Loucy (cell line): ENCODE measurements around the gene NIPBL.

ENCODE experiments used
- H2AFZ ChIP-seq: fragments of 200-600 bp; sonication (generic); 2 replicates; pipeline ENCODE4 v1.6.0; 2016; ENCODE audit warnings: antibody characterized with exemption, mild to moderate bottlenecking, low read length, moderate library complexity
- H3F3A ChIP-seq: fragments of 200-600 bp; 2 replicates; pipeline ENCODE4 v1.6.0; 2016; ENCODE audit warnings: antibody characterized with exemption, low read depth, mild to moderate bottlenecking
- H3K27me3 ChIP-seq: fragments of 200-600 bp; sonication (generic); 2 replicates; pipeline ENCODE4 v1.6.1; 2014; ENCODE audit warnings: low read length, mild to moderate bottlenecking; ENCODE audit not compliant: insufficient read depth, poor library complexity, severe bottlenecking
- H3K36me3 ChIP-seq: fragments of 200-600 bp; sonication (generic); 2 replicates; pipeline ENCODE4 v1.6.1; 2016; ENCODE audit warnings: low read length; ENCODE audit not compliant: insufficient read depth
- H3K4me1 ChIP-seq: fragments of 200-600 bp; sonication (generic); 2 replicates; pipeline ENCODE4 v1.5.1; 2014; ENCODE audit warnings: low read length, mild to moderate bottlenecking; ENCODE audit not compliant: insufficient read depth, poor library complexity, severe bottlenecking
- H3K4me2 ChIP-seq: fragments of 200-600 bp; sonication (generic); 2 replicates; pipeline ENCODE4 v1.6.0; 2014; ENCODE audit warnings: antibody characterized with exemption, low read length, low read depth, mild to moderate bottlenecking; ENCODE audit not compliant: poor library complexity, severe bottlenecking
- H3K4me3 ChIP-seq: fragments of 200-600 bp; sonication (generic); 2 replicates; pipeline ENCODE4 v1.5.1; 2014; ENCODE audit warnings: low read length, mild to moderate bottlenecking, mixed read lengths; ENCODE audit not compliant: poor library complexity, severe bottlenecking
- H3K79me2 ChIP-seq: fragments of 200-600 bp; sonication (generic); 2 replicates; pipeline ENCODE4 v1.6.1; 2014; ENCODE audit warnings: low read length; ENCODE audit not compliant: insufficient read depth
- H3K9ac ChIP-seq: fragments of 200-600 bp; sonication (generic); 2 replicates; pipeline ENCODE4 v1.6.0; 2014; ENCODE audit warnings: mild to moderate bottlenecking, low read depth, low read length, moderate library complexity; ENCODE audit not compliant: poor library complexity, severe bottlenecking
- H3K9me2 ChIP-seq: fragments of 200-600 bp; sonication (generic); replicated peaks from 2 replicates; pipeline ENCODE4 v1.6.1; 2016; ENCODE audit warnings: low read depth, low read length, mixed read lengths
- H3K9me3 ChIP-seq: fragments of 200-600 bp; sonication (generic); 2 replicates; pipeline ENCODE4 v1.6.1; 2014; ENCODE audit warnings: mild to moderate bottlenecking, antibody characterized with exemption, low read length, low read depth; ENCODE audit not compliant: insufficient read depth
- H4K20me1 ChIP-seq: fragments of 200-600 bp; sonication (generic); 2 replicates; pipeline ENCODE4 v1.6.0; 2014; ENCODE audit warnings: antibody characterized with exemption, low read length, mild to moderate bottlenecking; ENCODE audit not compliant: insufficient read depth, poor library complexity, severe bottlenecking
- CTCF ChIP-seq: fragments of 200-600 bp; sonication (generic); conservative IDR thresholded peaks from 2 replicates; pipeline ENCODE4 v1.5.1; 2014; ENCODE audit warnings: mild to moderate bottlenecking, antibody characterized with exemption, low read length
- EZH2phosphoT487 ChIP-seq: fragments of 200-600 bp; IDR thresholded peaks from 2 replicates; pipeline ENCODE4 v1.6.1; 2018; ENCODE audit warnings: antibody characterized with exemption, mild to moderate bottlenecking, moderate library complexity, borderline replicate concordance

Gene NIPBL

GRCh38 chr5:37047947-37048346 lies 171.4 kb downstream of the NIPBL start:
- Histone ChIP-seq H3K4me2 (no peak overlapping the region), H3K36me3 (peaks cover 77% of the 10 kb centered on the region), H3K27me3 (no peaks in the 10 kb centered on the region), H3K9me2 (no peaks in the 10 kb centered on the region), H4K20me1 (no peaks in the 10 kb centered on the region), H3F3A (no peaks in the 10 kb centered on the region), H3K79me2 (no peaks in the 10 kb centered on the region), H2AFZ (no peak overlapping the region), H3K4me3 (no peak overlapping the region), H3K9ac (no peak overlapping the region), H3K9me3 (no peaks in the 10 kb centered on the region), H3K4me1 (no peaks in the 10 kb centered on the region)
- TF ChIP-seq CTCF = no peak
- TF ChIP-seq EZH2phosphoT487 = no peak

GRCh38 chr5:37054391-37054790 lies 177.8 kb downstream of the NIPBL start:
- Histone ChIP-seq H3K36me3 (peaks cover 67% of the 10 kb centered on the region), H4K20me1 (no peaks in the 10 kb centered on the region), H3K27me3 (no peaks in the 10 kb centered on the region), H3K79me2 (no peaks in the 10 kb centered on the region), H2AFZ (no peak overlapping the region), H3F3A (no peaks in the 10 kb centered on the region), H3K4me2 (no peak overlapping the region), H3K9ac (no peak overlapping the region), H3K4me3 (no peak overlapping the region), H3K9me2 (no peaks in the 10 kb centered on the region), H3K9me3 (no peaks in the 10 kb centered on the region), H3K4me1 (no peaks in the 10 kb centered on the region)
- TF ChIP-seq EZH2phosphoT487 = no peak
- TF ChIP-seq CTCF = no peak

- TF ChIP-seq EZH2phosphoT487 (no peak), CTCF (no peak)
- Histone ChIP-seq H2AFZ (no peak overlapping the region), H3K79me2 (no peaks in the 10 kb centered on the region), H3F3A (no peaks in the 10 kb centered on the region), H3K27me3 (no peaks in the 10 kb centered on the region), H4K20me1 (no peaks in the 10 kb centered on the region), H3K9me2 (no peaks in the 10 kb centered on the region), H3K4me3 (no peak overlapping the region), H3K36me3 (peaks cover 69% of the 10 kb centered on the region), H3K4me1 (no peaks in the 10 kb centered on the region), H3K9ac (no peak overlapping the region), H3K4me2 (no peak overlapping the region), H3K9me3 (no peaks in the 10 kb centered on the region)
Observed at GRCh38 chr5:37055383-37055990, 178.9 kb downstream of the NIPBL start.
